Measurements from ENCODE around the gene TOMM34.

The TOMM34 gene

GRCh38 chr20:44976698-44977097, 16.5 kb upstream of the TOMM34 start:
- TF ChIP-seq, protein P1, sequence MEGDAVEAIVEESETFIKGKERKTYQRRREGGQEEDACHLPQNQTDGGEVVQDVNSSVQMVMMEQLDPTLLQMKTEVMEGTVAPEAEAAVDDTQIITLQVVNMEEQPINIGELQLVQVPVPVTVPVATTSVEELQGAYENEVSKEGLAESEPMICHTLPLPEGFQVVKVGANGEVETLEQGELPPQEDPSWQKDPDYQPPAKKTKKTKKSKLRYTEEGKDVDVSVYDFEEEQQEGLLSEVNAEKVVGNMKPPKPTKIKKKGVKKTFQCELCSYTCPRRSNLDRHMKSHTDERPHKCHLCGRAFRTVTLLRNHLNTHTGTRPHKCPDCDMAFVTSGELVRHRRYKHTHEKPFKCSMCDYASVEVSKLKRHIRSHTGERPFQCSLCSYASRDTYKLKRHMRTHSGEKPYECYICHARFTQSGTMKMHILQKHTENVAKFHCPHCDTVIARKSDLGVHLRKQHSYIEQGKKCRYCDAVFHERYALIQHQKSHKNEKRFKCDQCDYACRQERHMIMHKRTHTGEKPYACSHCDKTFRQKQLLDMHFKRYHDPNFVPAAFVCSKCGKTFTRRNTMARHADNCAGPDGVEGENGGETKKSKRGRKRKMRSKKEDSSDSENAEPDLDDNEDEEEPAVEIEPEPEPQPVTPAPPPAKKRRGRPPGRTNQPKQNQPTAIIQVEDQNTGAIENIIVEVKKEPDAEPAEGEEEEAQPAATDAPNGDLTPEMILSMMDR (IDR thresholded peaks at IDR 0.05; ENCODE audit: unreplicated experiment in 3 of 3): no peak
- H3K4me1 Mint-ChIP-seq: no peaks in the 10 kb centered on the region
- no peak overlapping the region for H3K4me3 Mint-ChIP-seq
- H3K9me3 Mint-ChIP-seq: no peaks in the 10 kb centered on the region
- H3K36me3 Mint-ChIP-seq (ENCODE audit: low read depth): peaks cover 52% of the 10 kb centered on the region
- H3K27me3 Mint-ChIP-seq (ENCODE audit: low read depth): no peaks in the 10 kb centered on the region
- H3K27ac Mint-ChIP-seq: no peak overlapping the region

- Mint-ChIP-seq H3K9me3 (no peaks in the 10 kb centered on the region), H3K36me3 (ENCODE audit: low read depth) (peaks cover 36% of the 10 kb centered on the region), H3K27ac (no peak overlapping the region), H3K4me3 (no peak overlapping the region), H3K27me3 (ENCODE audit: low read depth) (no peaks in the 10 kb centered on the region), H3K4me1 (no peaks in the 10 kb centered on the region)
- TF ChIP-seq, protein P1 (IDR thresholded peaks at IDR 0.05; ENCODE audit: unreplicated experiment in 3 of 3): no peak
Measured at GRCh38 chr20:44973053-44973452, 12.9 kb upstream of the TOMM34 start.

DNA sequence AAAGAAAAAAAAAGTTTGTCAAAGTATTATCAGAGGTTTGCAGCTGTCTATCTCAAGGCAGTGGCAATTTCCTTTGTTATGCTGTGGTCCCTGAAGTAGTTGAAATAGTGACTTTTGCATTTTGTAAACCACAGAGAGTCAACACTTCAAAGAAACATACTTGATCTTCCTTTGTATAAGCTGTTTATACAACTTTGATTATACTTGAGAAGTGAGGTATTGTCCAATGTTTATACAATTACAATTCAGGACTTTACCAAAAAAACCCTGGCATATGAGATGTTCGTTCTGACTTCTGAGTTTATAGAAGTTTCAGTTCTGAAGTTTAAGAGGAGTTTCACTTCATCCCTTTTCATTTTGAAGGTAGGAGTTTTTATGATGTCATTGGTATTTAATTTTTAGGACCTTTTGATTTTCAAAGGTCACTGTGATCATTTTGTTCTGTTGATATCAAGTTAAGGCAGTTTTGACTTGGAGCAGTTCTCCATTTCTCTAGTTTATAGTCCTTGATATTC, 10.1 kb upstream of the TOMM34 start:
- no peak overlapping the region for H3K4me3 Mint-ChIP-seq
- no peaks in the 10 kb centered on the region for H3K27me3 Mint-ChIP-seq (ENCODE audit: low read depth)
- peak overlapping the region in 1 of 3 experiments; percentile 25 for H3K27ac Mint-ChIP-seq
- peaks cover 26% of the 10 kb centered on the region for H3K36me3 Mint-ChIP-seq (ENCODE audit: low read depth)
- TF ChIP-seq, protein P1 (IDR thresholded peaks at IDR 0.05; ENCODE audit: unreplicated experiment in 3 of 3): no peak
- H3K4me1 Mint-ChIP-seq: peaks cover 21% of the 10 kb centered on the region
- H3K9me3 Mint-ChIP-seq: no peaks in the 10 kb centered on the region

DNA sequence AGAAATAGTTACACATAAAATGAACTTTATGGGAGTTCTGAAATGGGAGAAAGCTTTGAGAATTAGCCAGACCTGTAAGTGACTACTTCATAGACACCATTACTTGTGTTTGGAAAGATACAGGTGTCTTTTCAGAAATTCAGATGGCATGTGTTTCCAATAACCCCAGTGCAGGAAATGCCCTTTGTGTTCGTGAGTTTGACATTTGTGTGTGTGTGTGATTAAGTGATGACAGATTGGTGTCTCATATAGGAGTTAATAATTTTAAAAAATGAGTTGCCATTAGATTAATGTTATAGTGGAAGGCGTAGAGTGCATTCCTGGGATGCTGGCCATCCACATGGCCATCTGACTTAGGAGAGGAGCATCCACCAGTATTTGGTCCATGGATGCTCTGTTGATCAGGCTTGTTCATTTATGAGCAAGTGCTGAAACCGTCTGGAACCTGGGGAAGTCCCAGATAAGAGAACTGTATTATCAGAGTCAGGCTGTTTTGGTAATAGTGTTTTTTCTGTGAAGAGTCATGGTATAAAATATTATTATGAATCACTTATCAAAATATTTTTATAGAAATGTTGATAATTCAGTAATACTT, 9.2 kb upstream of the TOMM34 start:
- TF ChIP-seq, protein P1 (IDR thresholded peaks at IDR 0.05; ENCODE audit: unreplicated experiment in 3 of 3): no peak
- Mint-ChIP-seq H3K36me3 (ENCODE audit: low read depth) (peaks cover 17% of the 10 kb centered on the region), H3K9me3 (no peaks in the 10 kb centered on the region), H3K27ac (no peak overlapping the region), H3K4me1 (peaks cover 21% of the 10 kb centered on the region), H3K4me3 (peak overlapping the region in 1 of 3 experiments; percentile 97), H3K27me3 (ENCODE audit: low read depth) (no peaks in the 10 kb centered on the region)

GRCh38 chr20:44967207-44967807, 7.1 kb upstream of the TOMM34 start:
- peaks cover 21% of the 10 kb centered on the region for H3K4me1 Mint-ChIP-seq
- H3K9me3 Mint-ChIP-seq: no peaks in the 10 kb centered on the region
- H3K27me3 Mint-ChIP-seq (ENCODE audit: low read depth): no peaks in the 10 kb centered on the region
- peak overlapping the region; percentile 71 to 85 (median 75) for H3K27ac Mint-ChIP-seq
- TF ChIP-seq, protein P1 (IDR thresholded peaks at IDR 0.05; ENCODE audit: unreplicated experiment in 3 of 3): no peak
- peak overlapping the region; percentile 97 to 100 (median 99) for H3K4me3 Mint-ChIP-seq
- H3K36me3 Mint-ChIP-seq (ENCODE audit: low read depth): no peaks in the 10 kb centered on the region
